GM18951 (cell line): ENCODE measurements around the gene OXNAD1.

ENCODE experiments used
- POLR2A ChIP-seq: IDR thresholded peaks from 4 replicates; pipeline ENCODE4 v1.6.1; 2011; ENCODE audit warnings: mild to moderate bottlenecking; ENCODE audit not compliant: insufficient read length, insufficient read depth; ENCODE audit errors: extremely low read depth
- in situ Hi-C: fragments of 300-500 bp; cut with MboI; formaldehyde crosslinking; loops from one replicate; pipeline ENCODE4 v1.12.0; 2022; ENCODE audit warnings: low sequenced_read_pairs, mixed read lengths, inconsistent platforms; ENCODE audit not compliant: unreplicated experiment

Gene OXNAD1

GRCh38 chr3:16252243-16252978 lies 12.6 kb upstream of the OXNAD1 start:
- TF ChIP-seq POLR2A, result no peak
- in situ Hi-C loops, result no loop called here

GRCh38 chr3:16252988-16253387 lies 12.0 kb upstream of the OXNAD1 start:
- in situ Hi-C loops, result no loop called here
- no peak for TF ChIP-seq POLR2A

- in situ Hi-C loops, result no loop called here
- no peak for TF ChIP-seq POLR2A
These were observed 11.4 kb upstream of the OXNAD1 start for GRCh38 chr3:16253601-16254000.

- in situ Hi-C loops, result no loop called here
- no peak for TF ChIP-seq POLR2A
These were observed 10.1 kb upstream of the OXNAD1 start for GRCh38 chr3:16254916-16255315.

- in situ Hi-C loops, result no loop called here
- no peak for TF ChIP-seq POLR2A
These were observed 9.7 kb upstream of the OXNAD1 start for GRCh38 chr3:16255326-16255725.

- in situ Hi-C loops, result no loop called here
- TF ChIP-seq POLR2A, result no peak
These were observed 9.3 kb upstream of the OXNAD1 start for GRCh38 chr3:16255726-16256125.

GRCh38 chr3:16257309-16257708 lies 7.7 kb upstream of the OXNAD1 start:
- TF ChIP-seq POLR2A, result no peak
- in situ Hi-C loops, result no loop called here

GRCh38 chr3:16258177-16258576 lies 6.8 kb upstream of the OXNAD1 start:
- in situ Hi-C loops, result no loop called here
- no peak for TF ChIP-seq POLR2A

GRCh38 chr3:16258866-16259265 lies 6.1 kb upstream of the OXNAD1 start:
- in situ Hi-C loops, result no loop called here
- no peak for TF ChIP-seq POLR2A

- TF ChIP-seq POLR2A, result no peak
These were observed 5.0 kb upstream of the OXNAD1 start for GRCh38 chr3:16260046-16260445.

GRCh38 chr3:16262174-16262573 lies 2.8 kb upstream of the OXNAD1 start:
- no peak for TF ChIP-seq POLR2A
- in situ Hi-C loops, result no loop called here

More at GRCh38 chr3:16260046-16260445, 5.0 kb upstream of the OXNAD1 start:
- in situ Hi-C loops, result no loop called here

- in situ Hi-C loops, result no loop called here
These were observed 771 bp upstream of the OXNAD1 start for GRCh38 chr3:16264174-16264707.

GRCh38 chr3:16265455-16265786 lies 409 bp downstream of the OXNAD1 start:
- in situ Hi-C loops, result no loop called here
- no peak for TF ChIP-seq POLR2A

More at GRCh38 chr3:16264174-16264707, 771 bp upstream of the OXNAD1 start:
- no peak for TF ChIP-seq POLR2A

GRCh38 chr3:16266714-16267113 lies 1.7 kb downstream of the OXNAD1 start:
- in situ Hi-C loops, result no loop called here

GRCh38 chr3:16270855-16271254 lies 5.8 kb downstream of the OXNAD1 start:
- in situ Hi-C loops, result no loop called here
- no peak for TF ChIP-seq POLR2A

More at GRCh38 chr3:16266714-16267113, 1.7 kb downstream of the OXNAD1 start:
- TF ChIP-seq POLR2A, result no peak

GRCh38 chr3:16272588-16272987 lies 7.6 kb downstream of the OXNAD1 start:
- in situ Hi-C loops, result no loop called here

More at GRCh38 chr3:16272588-16272987, 7.6 kb downstream of the OXNAD1 start:
- TF ChIP-seq POLR2A, result no peak
